ENCODE measurements around the gene STK11IP. TPM values are rescaled to one million over a fixed set of nuclear protein-coding genes. Genes with fewer than 3 reads are reported as not detected.
"Not testable (repeated sequence)": the region's sequence is repeated elsewhere in the genome, so short reads cannot be mapped to it uniquely, and the experiment has no call there.

The STK11IP gene
- total RNA-seq, 4 donors from 2014 or later = 12.3 to 21.3 (median 14.4) TPM

- Histone ChIP-seq H3K4me3 (no peak overlapping the region), H3K36me3 (no peaks in the 10 kb centered on the region), H3K9me3 (peaks cover 0 to 4% (median 0%) of the 10 kb centered on the region in 3 donors), H3K4me1 (peaks cover 0 to 6% (median 4%) of the 10 kb centered on the region in 3 donors), H3K27ac (no peak overlapping the region), H3K27me3 (peaks cover 0 to 33% (median 0%) of the 10 kb centered on the region in 4 donors)
- TF ChIP-seq, protein P1, sequence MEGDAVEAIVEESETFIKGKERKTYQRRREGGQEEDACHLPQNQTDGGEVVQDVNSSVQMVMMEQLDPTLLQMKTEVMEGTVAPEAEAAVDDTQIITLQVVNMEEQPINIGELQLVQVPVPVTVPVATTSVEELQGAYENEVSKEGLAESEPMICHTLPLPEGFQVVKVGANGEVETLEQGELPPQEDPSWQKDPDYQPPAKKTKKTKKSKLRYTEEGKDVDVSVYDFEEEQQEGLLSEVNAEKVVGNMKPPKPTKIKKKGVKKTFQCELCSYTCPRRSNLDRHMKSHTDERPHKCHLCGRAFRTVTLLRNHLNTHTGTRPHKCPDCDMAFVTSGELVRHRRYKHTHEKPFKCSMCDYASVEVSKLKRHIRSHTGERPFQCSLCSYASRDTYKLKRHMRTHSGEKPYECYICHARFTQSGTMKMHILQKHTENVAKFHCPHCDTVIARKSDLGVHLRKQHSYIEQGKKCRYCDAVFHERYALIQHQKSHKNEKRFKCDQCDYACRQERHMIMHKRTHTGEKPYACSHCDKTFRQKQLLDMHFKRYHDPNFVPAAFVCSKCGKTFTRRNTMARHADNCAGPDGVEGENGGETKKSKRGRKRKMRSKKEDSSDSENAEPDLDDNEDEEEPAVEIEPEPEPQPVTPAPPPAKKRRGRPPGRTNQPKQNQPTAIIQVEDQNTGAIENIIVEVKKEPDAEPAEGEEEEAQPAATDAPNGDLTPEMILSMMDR (IDR thresholded peaks at IDR 0.05) = no peak
- no peak for TF ChIP-seq POLR2A (IDR thresholded peaks at IDR 0.05)
- DNase-seq = no peak
- WGBS, 2 donors = 75% methylated on average over 6 to 7 of the region's 8 CpGs
- intact Hi-C loops (cut with DNase I) = no loop called here
Measured at GRCh38 chr2:219650426-219651248, 53.0 kb downstream of the STK11IP start.

- H3K4me3 ChIP-seq; intact Hi-C loops (cut with DNase I); DNase-seq; H3K36me3 ChIP-seq; H3K4me1 ChIP-seq; H3K27ac ChIP-seq; H3K9me3 ChIP-seq: not testable (repeated sequence)
- 54 to 72% methylated on average over 6 of the region's 6 CpGs for WGBS, 2 donors
- H3K27me3 ChIP-seq = peaks cover 0 to 33% (median 0%) of the 10 kb centered on the region in 4 donors
Measured at GRCh38 chr2:219651656-219652055, 54.0 kb downstream of the STK11IP start.

- intact Hi-C loops (cut with DNase I) = no loop called here
- Histone ChIP-seq H3K36me3 (no peaks in the 10 kb centered on the region), H3K27ac (no peak overlapping the region), H3K4me3 (no peak overlapping the region), H3K27me3 (peaks cover 0 to 24% (median 0%) of the 10 kb centered on the region in 4 donors), H3K4me1 (no peaks in the 10 kb centered on the region), H3K9me3 (peaks cover 0 to 7% (median 0%) of the 10 kb centered on the region in 3 donors)
- WGBS, 2 donors = 70 to 71% methylated on average over 1 of the region's 1 CpG
- no peak for DNase-seq
- TF ChIP-seq POLR2A (IDR thresholded peaks at IDR 0.05) = no peak
- TF ChIP-seq, protein P1 (IDR thresholded peaks at IDR 0.05) = no peak
Measured at GRCh38 chr2:219656526-219656925, 58.9 kb downstream of the STK11IP start.

- TF ChIP-seq, protein P1 (IDR thresholded peaks at IDR 0.05) = no peak
- no peak for TF ChIP-seq POLR2A (IDR thresholded peaks at IDR 0.05)
- H3K4me3 ChIP-seq = no peak overlapping the region
- intact Hi-C loops (cut with DNase I) = no loop called here
- H3K9me3 ChIP-seq = peaks cover 0 to 6% (median 0%) of the 10 kb centered on the region in 3 donors
- H3K27me3 ChIP-seq = peaks cover 0 to 16% (median 0%) of the 10 kb centered on the region in 4 donors
- no peak for DNase-seq
- no peaks in the 10 kb centered on the region for H3K36me3 ChIP-seq
- H3K4me1 ChIP-seq = no peaks in the 10 kb centered on the region
- 70 to 77% methylated on average over 7 of the region's 7 CpGs for WGBS, 2 donors
- H3K27ac ChIP-seq = no peak overlapping the region
Measured at GRCh38 chr2:219658196-219658846, 60.7 kb downstream of the STK11IP start.

DNA sequence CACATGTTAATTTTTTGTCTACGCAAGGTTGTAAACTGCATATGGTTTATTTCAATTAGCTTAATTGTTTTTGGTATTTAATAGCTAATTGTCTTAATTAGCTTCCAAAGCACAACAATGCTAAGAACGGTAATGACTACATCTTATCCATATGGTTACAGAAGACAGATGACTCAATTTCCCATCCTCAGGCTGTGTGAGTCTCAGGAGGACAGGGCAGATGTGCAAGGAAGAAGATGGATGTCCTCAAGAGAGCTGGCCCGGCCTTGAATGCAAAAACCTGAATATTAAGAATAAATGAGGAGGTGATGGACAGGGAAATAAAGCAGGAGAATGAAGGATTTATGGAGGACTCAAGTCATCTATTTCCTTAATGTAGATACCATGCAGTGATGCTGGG is 61.2 kb downstream of the STK11IP start:
- no peak for TF ChIP-seq POLR2A (IDR thresholded peaks at IDR 0.05)
- TF ChIP-seq, protein P1 (IDR thresholded peaks at IDR 0.05) = no peak
- Histone ChIP-seq H3K27ac (no peak overlapping the region), H3K36me3 (no peaks in the 10 kb centered on the region), H3K4me1 (no peaks in the 10 kb centered on the region), H3K27me3 (peaks cover 0 to 12% (median 0%) of the 10 kb centered on the region in 4 donors), H3K9me3 (peaks cover 0 to 6% (median 0%) of the 10 kb centered on the region in 3 donors), H3K4me3 (no peak overlapping the region)
- WGBS, 2 donors = 87 to 88% methylated on average over 3 of the region's 3 CpGs
- intact Hi-C loops (cut with DNase I) = no loop called here
- no peak for DNase-seq

Data from esophagus squamous epithelium (tissue), 5 donors.